ENCODE data around the gene ADAMTS17.

DNA sequence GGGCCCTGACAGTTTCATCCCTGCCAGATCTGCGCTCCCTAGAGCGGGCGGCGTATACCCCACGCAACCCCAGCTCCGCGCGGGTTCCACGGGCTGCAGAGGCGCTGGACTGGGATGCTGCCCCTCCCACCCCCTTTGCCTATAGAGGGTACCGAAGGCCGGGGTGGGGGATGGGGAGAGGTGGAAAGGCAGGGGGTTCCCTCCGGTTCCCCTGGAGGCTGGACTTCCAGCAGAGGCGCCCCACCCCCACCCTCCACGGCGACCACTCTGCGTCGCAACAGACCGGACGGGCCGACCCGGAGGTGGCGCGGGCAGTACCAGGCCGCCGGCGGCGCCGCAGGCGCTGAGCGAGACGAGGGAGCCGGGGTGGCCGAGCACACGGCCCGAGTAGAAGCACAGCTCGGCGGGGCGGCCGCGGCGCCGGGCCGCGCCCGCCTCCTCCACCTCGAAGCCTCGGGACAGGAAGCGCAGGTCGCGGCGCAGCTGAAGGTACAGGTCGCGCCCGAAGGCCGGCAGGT lies 995 bp downstream of the ADAMTS17 start:
- TF ChIP-seq CTCF (IDR thresholded peaks at IDR 0.05; ENCODE audit: low read depth, low read length, poor library complexity, severe bottlenecking) = no peak
- TF ChIP-seq EZH2phosphoT487 (IDR thresholded peaks at IDR 0.05; ENCODE audit: borderline replicate concordance, low read length) = no peak

Measured in DOHH2 (cell line).